ENCODE results near the gene MPP2. TPM values are rescaled to one million over a fixed set of nuclear protein-coding genes. Genes with fewer than 3 reads are reported as not detected.

Gene MPP2
- total RNA-seq, 2 experiments from 2014 or later, result 6.0 TPM

- no peak for TF ChIP-seq CTCF (IDR thresholded peaks at IDR 0.05)
- ChIA-PET CTCF (no interaction called here), POLR2A (no interaction called here)
- DNase-seq, result no peak
- Mint-ChIP-seq H3K27me3 (no peaks in the 10 kb centered on the region), H3K4me1 (ENCODE audit: low read depth) (peaks cover 7% of the 10 kb centered on the region), H3K27ac (no peak overlapping the region), H3K9me3 (no peaks in the 10 kb centered on the region), H3K4me3 (no peak overlapping the region), H3K36me3 (ENCODE audit: low read depth) (no peaks in the 10 kb centered on the region)
- intact Hi-C loops (cut with micrococcal nuclease), result no loop called here
- ATAC-seq, result no peak
Observed at GRCh38 chr17:43916385-43916784, 9.0 kb upstream of the MPP2 start.

GRCh38 chr17:43915559-43915958 lies 8.2 kb upstream of the MPP2 start:
- DNase-seq (no peak), ATAC-seq (no peak)
- intact Hi-C loops (cut with micrococcal nuclease), result no loop called here
- ChIA-PET CTCF (no interaction called here), POLR2A (interaction anchor here (1.4 kb wide), 1 partner anchor 71 kb away, joined by 3 read pairs; no protein-coding TSS in a partner anchor)
- Mint-ChIP-seq H3K27me3 (no peaks in the 10 kb centered on the region), H3K36me3 (ENCODE audit: low read depth) (no peaks in the 10 kb centered on the region), H3K4me1 (ENCODE audit: low read depth) (peaks cover 7% of the 10 kb centered on the region), H3K9me3 (no peaks in the 10 kb centered on the region), H3K4me3 (no peak overlapping the region), H3K27ac (no peak overlapping the region)
- no peak for TF ChIP-seq CTCF (IDR thresholded peaks at IDR 0.05)

- DNase-seq (no peak), ATAC-seq (no peak)
- intact Hi-C loops (cut with micrococcal nuclease), result no loop called here
- POLR2A ChIA-PET, result interaction anchor here (1.4 kb wide), 1 partner anchor 72 kb away, joined by 3 read pairs; no protein-coding TSS in a partner anchor
- TF ChIP-seq CTCF (IDR thresholded peaks at IDR 0.05), result no peak
- Mint-ChIP-seq H3K4me1 (ENCODE audit: low read depth) (peaks cover 7% of the 10 kb centered on the region), H3K27me3 (no peaks in the 10 kb centered on the region), H3K4me3 (no peak overlapping the region), H3K27ac (no peak overlapping the region), H3K9me3 (no peaks in the 10 kb centered on the region), H3K36me3 (ENCODE audit: low read depth) (no peaks in the 10 kb centered on the region)
- CTCF ChIA-PET, result interaction anchor here (0.8 to 1.7 kb wide), 9 partner anchors 9 to 79 kb away, joined by 3 to 8 read pairs (median 3); no protein-coding TSS in a partner anchor
Observed at GRCh38 chr17:43914451-43914850, 7.1 kb upstream of the MPP2 start.

GRCh38 chr17:43913584-43913983 lies 6.2 kb upstream of the MPP2 start:
- Mint-ChIP-seq H3K27me3 (no peaks in the 10 kb centered on the region), H3K4me1 (ENCODE audit: low read depth) (peaks cover 7% of the 10 kb centered on the region), H3K9me3 (no peaks in the 10 kb centered on the region), H3K4me3 (no peak overlapping the region), H3K27ac (no peak overlapping the region), H3K36me3 (ENCODE audit: low read depth) (no peaks in the 10 kb centered on the region)
- ATAC-seq, result no peak
- intact Hi-C loops (cut with micrococcal nuclease), result no loop called here
- POLR2A ChIA-PET, result no interaction called here
- no peak for TF ChIP-seq CTCF (IDR thresholded peaks at IDR 0.05)
- no peak for DNase-seq
- CTCF ChIA-PET, result interaction anchor here (1.0 to 1.7 kb wide), 6 partner anchors 10 to 35 kb away, joined by 3 to 8 read pairs (median 4); no protein-coding TSS in a partner anchor

- no peaks in the 10 kb centered on the region for H3K36me3 Mint-ChIP-seq (ENCODE audit: low read depth)
- intact Hi-C loops (cut with micrococcal nuclease), result no loop called here
- no peak for DNase-seq
- no peaks in the 10 kb centered on the region for H3K27me3 Mint-ChIP-seq
- ChIA-PET POLR2A (no interaction called here), CTCF (interaction anchor here (0.7 kb wide), 1 partner anchor 83 kb away, joined by 4 read pairs; no protein-coding TSS in a partner anchor)
- no peaks in the 10 kb centered on the region for H3K9me3 Mint-ChIP-seq
- H3K27ac Mint-ChIP-seq, result no peak overlapping the region
- peaks cover 12% of the 10 kb centered on the region for H3K4me1 Mint-ChIP-seq (ENCODE audit: low read depth)
- TF ChIP-seq CTCF (IDR thresholded peaks at IDR 0.05), result no peak
- H3K4me3 Mint-ChIP-seq, result no peak overlapping the region
- ATAC-seq, result no peak
Observed at GRCh38 chr17:43912635-43913304, 5.4 kb upstream of the MPP2 start.
